Subcutaneous adipose tissue (tissue), 4 donors: Measurements from ENCODE around the gene PDE4D. TPM values are rescaled to one million over a fixed set of nuclear protein-coding genes. Genes with fewer than 3 reads are reported as not detected.

ENCODE experiments used
- total RNA-seq, 4 donors: library from RNA; depleted of rRNA; stranded (reverse); fragments of >200 nt; gene quantifications; one replicate each; pipeline ENCODE4 v1.1.0, GENCODE V29; 2016
- TF ChIP-seq, protein P1 (sequence below): fragments of 450-650 bp; IDR thresholded peaks from one replicate; pipeline ENCODE4 v1.5.1; 2016; ENCODE audit warnings: low read depth, mild to moderate bottlenecking, control low read depth, antibody characterized with exemption, moderate library complexity

PDE4D gene
- total RNA-seq, 4 donors from 2014 or later, result 15.0 to 24.0 (median 18.5) TPM

DNA sequence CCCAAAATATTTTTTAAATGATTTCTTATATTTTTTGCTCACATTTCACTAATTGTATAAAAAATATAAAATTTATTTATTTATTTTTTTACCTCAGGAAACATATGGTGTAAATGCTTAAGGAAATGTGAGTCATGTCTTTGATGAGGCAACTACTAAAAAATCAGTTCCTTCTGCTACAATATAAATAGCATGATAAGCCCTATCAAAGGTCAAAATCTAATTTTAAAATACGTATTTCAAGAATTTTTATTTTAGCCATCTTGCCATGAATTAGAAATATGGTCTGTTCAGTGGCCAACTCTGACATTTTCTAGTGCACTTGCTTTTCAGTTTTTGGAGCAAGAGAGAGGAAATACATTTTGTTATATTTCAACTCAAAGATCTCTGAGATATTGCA lies 50.5 kb downstream of the PDE4D start:
- TF ChIP-seq, protein P1, sequence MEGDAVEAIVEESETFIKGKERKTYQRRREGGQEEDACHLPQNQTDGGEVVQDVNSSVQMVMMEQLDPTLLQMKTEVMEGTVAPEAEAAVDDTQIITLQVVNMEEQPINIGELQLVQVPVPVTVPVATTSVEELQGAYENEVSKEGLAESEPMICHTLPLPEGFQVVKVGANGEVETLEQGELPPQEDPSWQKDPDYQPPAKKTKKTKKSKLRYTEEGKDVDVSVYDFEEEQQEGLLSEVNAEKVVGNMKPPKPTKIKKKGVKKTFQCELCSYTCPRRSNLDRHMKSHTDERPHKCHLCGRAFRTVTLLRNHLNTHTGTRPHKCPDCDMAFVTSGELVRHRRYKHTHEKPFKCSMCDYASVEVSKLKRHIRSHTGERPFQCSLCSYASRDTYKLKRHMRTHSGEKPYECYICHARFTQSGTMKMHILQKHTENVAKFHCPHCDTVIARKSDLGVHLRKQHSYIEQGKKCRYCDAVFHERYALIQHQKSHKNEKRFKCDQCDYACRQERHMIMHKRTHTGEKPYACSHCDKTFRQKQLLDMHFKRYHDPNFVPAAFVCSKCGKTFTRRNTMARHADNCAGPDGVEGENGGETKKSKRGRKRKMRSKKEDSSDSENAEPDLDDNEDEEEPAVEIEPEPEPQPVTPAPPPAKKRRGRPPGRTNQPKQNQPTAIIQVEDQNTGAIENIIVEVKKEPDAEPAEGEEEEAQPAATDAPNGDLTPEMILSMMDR, result no peak

DNA sequence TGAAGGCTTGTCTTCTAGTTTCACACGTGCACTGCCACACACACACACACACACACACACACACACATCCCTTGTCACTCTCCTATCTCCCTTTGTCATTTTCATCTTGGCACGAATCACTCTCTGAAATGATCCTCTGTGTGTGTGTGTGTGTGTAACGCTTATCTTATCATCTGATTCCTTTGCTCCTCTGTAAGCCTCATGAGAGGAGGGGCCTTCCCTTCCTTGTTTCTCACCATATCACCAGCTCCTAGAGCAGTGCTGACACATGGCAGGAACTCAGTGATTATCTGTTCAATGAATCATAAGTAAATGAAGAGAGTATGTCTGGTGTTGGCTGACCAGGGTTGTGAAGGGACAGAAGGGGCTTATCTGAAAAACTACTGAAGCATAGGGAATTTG lies 53.3 kb downstream of the PDE4D start:
- TF ChIP-seq, protein P1, result no peak

DNA sequence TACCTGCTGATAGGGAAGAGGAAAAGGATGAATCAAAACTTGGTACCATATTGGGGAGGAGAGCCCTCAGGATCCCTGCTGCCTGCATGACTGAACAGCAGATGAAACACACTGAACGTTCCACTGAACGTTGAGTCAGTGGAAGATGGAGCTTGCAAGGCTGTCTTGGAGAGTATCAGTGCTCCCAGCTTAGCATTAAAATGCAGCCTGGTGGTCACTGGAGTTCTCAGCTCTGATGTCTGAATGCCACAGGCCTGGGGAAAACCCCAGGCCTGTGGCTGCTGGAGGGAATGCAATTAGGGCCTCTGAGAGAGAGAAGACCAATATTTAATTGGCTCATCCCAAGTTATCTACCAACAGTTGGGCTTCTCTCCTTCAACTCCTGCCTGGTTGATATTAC lies 54.5 kb downstream of the PDE4D start:
- TF ChIP-seq, protein P1, result no peak

DNA sequence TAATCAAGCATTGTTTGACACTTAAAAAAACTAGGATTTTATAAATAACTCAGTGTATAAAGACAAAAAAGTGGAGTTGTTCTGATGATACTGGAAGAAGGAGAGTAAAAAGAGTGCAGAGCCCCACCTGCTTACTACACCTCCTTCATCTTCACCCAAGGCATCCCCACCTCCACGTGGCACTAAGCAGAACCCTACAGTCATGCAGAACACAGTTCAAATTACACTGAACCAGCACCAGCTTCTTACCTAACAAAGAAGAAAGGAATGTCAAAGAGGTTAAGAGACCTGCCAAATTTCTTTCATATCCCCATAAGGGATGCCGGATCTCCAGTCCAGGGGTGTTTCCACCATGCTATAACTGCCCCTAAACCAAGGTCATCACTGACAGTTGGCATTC lies 55.5 kb downstream of the PDE4D start:
- TF ChIP-seq, protein P1, result no peak

DNA sequence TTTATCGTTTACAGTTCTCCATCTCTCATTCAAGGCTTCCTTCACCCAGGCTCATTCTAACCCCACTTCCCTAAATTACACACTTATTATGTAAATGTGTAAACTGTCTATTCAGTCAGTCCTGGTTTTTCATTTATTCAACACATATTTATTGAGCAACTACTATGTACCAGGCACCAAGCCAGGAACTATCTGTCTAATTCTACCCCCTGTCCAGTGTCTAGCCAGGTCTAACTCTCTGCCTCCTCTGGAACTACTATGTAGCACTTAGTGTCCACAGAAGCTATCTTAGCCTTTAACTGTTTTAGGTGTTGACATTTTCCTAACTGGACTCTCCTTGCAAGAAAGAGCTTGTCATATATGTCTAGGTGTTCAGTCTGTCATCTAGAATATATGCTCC lies 56.5 kb downstream of the PDE4D start:
- TF ChIP-seq, protein P1, result no peak

DNA sequence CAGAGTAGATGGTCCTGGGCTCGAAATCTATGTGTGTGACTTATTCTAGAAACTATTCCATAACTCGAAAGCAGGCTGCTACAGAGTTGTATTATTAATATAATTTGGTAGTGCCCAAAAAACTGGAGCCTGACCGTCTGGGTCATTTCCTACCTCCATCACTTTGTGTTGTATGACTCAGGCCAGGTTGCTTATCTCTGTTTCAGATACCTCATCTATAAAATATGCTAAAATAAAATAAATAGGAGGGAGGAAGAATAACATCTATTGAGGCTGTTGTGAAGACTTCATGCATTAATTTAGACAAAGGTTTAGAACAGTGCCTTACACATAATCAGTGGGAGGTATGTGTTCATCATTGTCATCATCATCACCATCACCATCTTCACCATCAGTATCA lies 57.7 kb downstream of the PDE4D start:
- TF ChIP-seq, protein P1, result no peak

DNA sequence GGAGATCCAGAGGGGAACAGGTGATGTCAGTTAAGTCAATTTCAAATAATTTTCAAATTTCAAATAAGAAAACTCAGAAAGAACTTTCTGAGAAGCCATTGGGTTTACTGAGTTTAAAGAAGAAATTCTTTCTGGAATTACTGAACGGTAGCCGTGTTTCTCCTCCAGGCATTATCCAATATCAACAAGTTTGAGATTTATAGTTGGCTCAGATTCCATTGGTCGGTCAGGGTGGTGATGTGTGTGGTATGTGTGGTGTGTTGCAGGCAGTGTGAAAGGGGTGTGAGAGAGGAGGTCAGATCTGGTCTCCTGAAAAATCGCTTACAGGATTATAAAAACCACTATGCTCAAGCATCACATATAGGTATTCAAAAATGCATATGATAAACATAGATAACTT lies 60.1 kb downstream of the PDE4D start:
- TF ChIP-seq, protein P1, result no peak
